Measurements from ENCODE around the gene OXSR1. TPM values are rescaled to one million over a fixed set of nuclear protein-coding genes. Genes with fewer than 3 reads are reported as not detected.
"Not testable (repeated sequence)": the region's sequence is repeated elsewhere in the genome, so short reads cannot be mapped to it uniquely, and the experiment has no call there.

OXSR1 gene
- total RNA-seq, 2 donors from 2014 or later = 16.1 to 23.7 TPM

DNA sequence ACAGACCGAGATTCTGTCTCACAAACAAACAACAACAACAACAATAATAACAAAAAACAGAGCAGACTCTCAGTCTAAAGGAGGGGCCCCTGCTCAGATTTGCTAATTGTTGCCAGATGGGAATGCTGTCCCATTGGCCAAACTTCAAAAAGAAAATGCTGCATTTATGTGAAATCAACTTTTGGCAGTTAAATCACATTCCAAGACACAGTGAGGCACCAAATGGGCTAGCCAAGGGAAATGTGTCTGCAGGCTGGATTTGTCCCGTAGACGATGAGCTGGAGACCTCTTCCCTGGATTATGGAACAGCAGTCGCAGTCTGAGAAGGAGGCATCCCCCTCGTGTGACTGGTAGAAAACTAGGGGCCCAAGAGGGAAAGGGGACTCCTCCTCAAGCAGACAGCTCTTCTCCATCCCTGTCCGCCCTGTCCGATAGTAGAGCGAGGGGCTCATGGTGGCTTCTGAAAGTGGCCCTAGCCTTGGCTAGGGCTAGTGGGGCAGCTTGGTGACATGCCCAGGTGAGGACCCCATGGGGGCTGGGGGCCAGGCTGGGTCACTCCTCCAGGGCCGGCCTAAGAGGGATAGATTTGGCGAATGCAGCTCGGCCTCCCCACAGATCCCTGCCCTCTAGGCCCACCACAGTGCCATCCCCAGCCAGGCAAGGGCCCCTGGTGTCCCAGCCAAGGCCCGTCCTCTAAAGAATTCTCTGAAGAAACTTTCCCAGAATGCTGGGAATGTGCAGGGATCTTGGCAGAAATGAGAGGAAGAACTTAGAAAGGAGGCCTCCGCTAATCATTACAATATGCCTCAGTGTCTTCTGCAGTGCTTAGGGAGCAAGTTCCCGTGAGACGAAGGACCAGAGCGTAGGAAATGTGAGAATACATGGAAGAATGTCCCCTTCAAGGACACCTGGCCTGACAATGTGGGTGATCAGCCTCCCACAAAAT is 118.7 kb downstream of the OXSR1 start:
- Histone ChIP-seq H3K27me3 (no peaks in the 10 kb centered on the region), H3K27ac (no peak overlapping the region), H3K4me3 (no peak overlapping the region), H3K9me3 (no peaks in the 10 kb centered on the region), H3K36me3 (replicated peaks in 1 of 2; ENCODE audit: insufficient read depth in 1 of 2, low read depth in 2 of 2) (no peaks in the 10 kb centered on the region), H3K4me1 (no peaks in the 10 kb centered on the region)
- ATAC-seq (no peak), DNase-seq (no peak)
- TF ChIP-seq, protein P1, sequence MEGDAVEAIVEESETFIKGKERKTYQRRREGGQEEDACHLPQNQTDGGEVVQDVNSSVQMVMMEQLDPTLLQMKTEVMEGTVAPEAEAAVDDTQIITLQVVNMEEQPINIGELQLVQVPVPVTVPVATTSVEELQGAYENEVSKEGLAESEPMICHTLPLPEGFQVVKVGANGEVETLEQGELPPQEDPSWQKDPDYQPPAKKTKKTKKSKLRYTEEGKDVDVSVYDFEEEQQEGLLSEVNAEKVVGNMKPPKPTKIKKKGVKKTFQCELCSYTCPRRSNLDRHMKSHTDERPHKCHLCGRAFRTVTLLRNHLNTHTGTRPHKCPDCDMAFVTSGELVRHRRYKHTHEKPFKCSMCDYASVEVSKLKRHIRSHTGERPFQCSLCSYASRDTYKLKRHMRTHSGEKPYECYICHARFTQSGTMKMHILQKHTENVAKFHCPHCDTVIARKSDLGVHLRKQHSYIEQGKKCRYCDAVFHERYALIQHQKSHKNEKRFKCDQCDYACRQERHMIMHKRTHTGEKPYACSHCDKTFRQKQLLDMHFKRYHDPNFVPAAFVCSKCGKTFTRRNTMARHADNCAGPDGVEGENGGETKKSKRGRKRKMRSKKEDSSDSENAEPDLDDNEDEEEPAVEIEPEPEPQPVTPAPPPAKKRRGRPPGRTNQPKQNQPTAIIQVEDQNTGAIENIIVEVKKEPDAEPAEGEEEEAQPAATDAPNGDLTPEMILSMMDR (IDR thresholded peaks at IDR 0.05) = no peak
- TF ChIP-seq POLR2A (IDR thresholded peaks at IDR 0.05) = no peak
- intact Hi-C loops (cut with DNase I) = no loop called here
- 85 to 88% methylated on average over 16 of the region's 16 CpGs for WGBS, 2 donors

DNA sequence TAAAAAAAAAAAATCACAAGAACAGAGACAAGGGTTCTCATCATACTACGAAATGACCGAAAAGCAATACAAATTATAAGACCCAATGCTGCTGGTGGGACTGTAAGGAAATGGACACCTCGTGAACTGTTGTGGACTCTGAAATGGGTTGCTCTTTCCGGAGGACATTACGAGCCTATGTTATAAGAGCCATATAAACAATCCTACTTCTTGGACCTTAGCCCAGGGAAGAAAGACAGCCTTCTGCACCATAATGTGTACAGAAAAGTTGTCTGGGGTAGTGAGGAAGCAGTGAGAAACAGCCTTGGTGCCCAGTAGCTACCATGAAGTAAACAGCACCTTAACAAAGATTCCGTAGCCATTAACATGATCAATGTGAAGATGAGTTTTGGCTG is 119.4 kb downstream of the OXSR1 start:
- Histone ChIP-seq H3K36me3 (replicated peaks in 1 of 2; ENCODE audit: insufficient read depth in 1 of 2, low read depth in 2 of 2) (no peaks in the 10 kb centered on the region), H3K4me3 (no peak overlapping the region), H3K4me1 (no peaks in the 10 kb centered on the region), H3K9me3 (no peaks in the 10 kb centered on the region), H3K27ac (no peak overlapping the region), H3K27me3 (no peaks in the 10 kb centered on the region)
- DNase-seq (no peak), ATAC-seq (no peak)
- TF ChIP-seq, protein P1 (IDR thresholded peaks at IDR 0.05) = no peak
- no peak for TF ChIP-seq POLR2A (IDR thresholded peaks at IDR 0.05)
- WGBS, 2 donors = 91 to 98% methylated on average over 6 of the region's 6 CpGs
- intact Hi-C loops (cut with DNase I) = no loop called here

DNA sequence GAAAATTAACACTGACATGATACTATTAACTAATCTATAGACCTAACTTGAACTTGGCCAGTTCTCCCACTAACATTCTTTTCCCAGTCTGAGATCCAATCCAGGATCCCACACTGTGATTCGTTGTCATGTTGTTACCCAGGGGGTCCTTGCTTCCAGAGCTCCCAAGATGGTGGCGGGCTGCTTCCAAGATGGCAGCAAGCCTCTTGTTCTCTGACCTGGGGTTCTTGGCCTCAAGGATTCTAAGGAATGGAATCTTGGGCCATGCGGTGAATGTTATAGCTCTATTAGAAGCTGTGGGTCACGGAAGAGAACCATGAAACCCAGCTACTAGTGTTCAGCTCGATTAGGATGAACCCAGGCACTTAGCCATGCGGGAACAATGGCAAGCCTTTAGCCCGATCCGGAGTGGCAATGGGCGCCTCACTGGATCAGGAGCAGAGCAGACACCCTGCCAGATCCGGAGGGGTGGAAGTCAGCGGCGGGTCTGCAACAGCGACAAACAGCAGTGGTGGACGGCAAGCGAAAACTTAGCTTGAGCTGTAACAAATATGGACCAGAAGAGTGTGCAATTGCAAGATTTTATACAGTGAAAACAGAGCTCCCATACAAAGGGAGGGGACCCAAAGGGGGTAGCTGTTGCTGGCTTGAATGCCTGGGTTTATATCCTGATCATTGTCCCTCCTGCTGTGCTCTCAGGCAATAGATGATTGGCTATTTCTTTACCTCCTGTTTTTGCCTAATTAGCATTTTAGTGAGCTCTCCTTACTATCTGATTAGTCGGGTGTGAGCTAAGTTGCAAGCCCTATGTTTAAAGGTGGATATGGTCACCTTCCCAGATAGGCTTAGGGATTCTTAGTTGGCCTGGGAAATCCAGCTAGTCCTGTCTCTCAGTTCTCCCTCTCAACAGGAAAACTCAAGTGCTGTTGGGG is 124.2 kb downstream of the OXSR1 start:
- H3K27ac ChIP-seq; H3K36me3 ChIP-seq (replicated peaks in 1 of 2; ENCODE audit: insufficient read depth in 1 of 2, low read depth in 2 of 2); H3K4me3 ChIP-seq; H3K4me1 ChIP-seq; H3K9me3 ChIP-seq; ATAC-seq; intact Hi-C loops (cut with DNase I); H3K27me3 ChIP-seq; DNase-seq: not testable (repeated sequence)
- 89 to 90% methylated on average over 16 of the region's 16 CpGs for WGBS, 2 donors

DNA sequence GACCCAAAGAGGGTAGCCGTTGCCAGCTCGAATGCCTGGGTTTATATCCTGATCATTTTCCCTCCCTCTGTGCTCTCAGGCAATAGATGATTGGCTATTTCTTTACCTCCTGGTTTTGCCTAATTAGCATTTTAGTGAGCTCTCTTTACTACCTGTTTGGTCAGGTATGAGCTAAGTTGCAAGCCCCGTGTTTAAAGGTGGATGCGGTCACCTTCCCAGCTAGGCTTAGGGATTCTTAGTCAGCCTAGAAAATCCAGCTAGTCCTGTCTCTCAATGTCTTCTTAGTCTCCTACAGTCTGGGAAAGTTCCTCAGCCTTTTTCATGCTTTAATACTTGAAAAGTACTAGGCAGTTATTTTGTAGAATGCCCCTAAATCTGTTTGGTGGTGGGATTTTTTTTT is 131.7 kb downstream of the OXSR1 start:
- ATAC-seq; H3K9me3 ChIP-seq; H3K27ac ChIP-seq; DNase-seq; H3K4me3 ChIP-seq; H3K36me3 ChIP-seq (replicated peaks in 1 of 2; ENCODE audit: insufficient read depth in 1 of 2, low read depth in 2 of 2); H3K27me3 ChIP-seq; intact Hi-C loops (cut with DNase I); H3K4me1 ChIP-seq: not testable (repeated sequence)
- 72 to 73% methylated on average over 4 of the region's 4 CpGs for WGBS, 2 donors

DNA sequence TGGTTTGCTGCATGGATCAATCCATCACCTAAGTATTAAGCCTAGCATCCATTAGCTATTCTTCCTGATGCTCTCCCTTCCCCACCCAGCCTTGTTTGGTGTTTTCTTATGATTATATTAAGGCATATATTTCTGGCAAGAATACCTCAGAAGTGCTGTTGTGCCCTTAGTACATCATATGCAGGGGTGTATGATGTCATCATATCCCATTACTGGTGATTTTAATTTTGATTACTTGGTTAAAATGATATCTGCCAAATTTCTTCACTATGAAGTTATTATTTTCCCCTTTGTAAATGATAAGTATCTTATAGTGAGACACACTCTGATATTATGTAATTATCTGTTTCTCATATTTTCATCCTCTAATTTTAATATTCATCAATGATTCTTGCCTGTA is 132.2 kb downstream of the OXSR1 start:
- Histone ChIP-seq H3K9me3 (no peaks in the 10 kb centered on the region), H3K27ac (no peak overlapping the region), H3K36me3 (replicated peaks in 1 of 2; ENCODE audit: insufficient read depth in 1 of 2, low read depth in 2 of 2) (no peaks in the 10 kb centered on the region), H3K4me3 (no peak overlapping the region), H3K27me3 (no peaks in the 10 kb centered on the region), H3K4me1 (no peaks in the 10 kb centered on the region)
- intact Hi-C loops (cut with DNase I) = no loop called here
- no peak for TF ChIP-seq POLR2A (IDR thresholded peaks at IDR 0.05)
- TF ChIP-seq, protein P1 (IDR thresholded peaks at IDR 0.05) = no peak
- ATAC-seq (no peak), DNase-seq (no peak)

Measured in body of pancreas (tissue), 4 donors.